ENCODE results near the gene HINFP. TPM values are rescaled to one million over a fixed set of nuclear protein-coding genes. Genes with fewer than 3 reads are reported as not detected.
A peak's percentile ranks its signal among the peaks of the same experiment; 100 is the strongest.

HINFP gene
- total and polyA plus RNA-seq, 9 of the 15 experiments (the other 6 are each of a cell fraction or from before 2014, with no cell fraction given) = 13.8 to 34.1 (median 22.5) TPM

- TF ChIP-seq REST (IDR thresholded peaks at IDR 0.05; ENCODE audit: borderline replicate concordance) (no peak), REST (CRISPR knock-in tag; IDR thresholded peaks at IDR 0.05; ENCODE audit: low read depth) (no peak), SIRT6 (IDR thresholded peaks at IDR 0.05; ENCODE audit: low read depth, low read length) (no peak), ZNF668 (CRISPR knock-in tag; IDR thresholded peaks at IDR 0.05) (no peak), CBX1 (IDR thresholded peaks at IDR 0.05; ENCODE audit: low read depth) (no peak), CBX3 (IDR thresholded peaks at IDR 0.05; ENCODE audit: borderline replicate concordance in 1 of 2, low read length in 2 of 2) (no peak), RB1 (IDR thresholded peaks at IDR 0.05; ENCODE audit: low read depth) (no peak), ZNF24 (IDR thresholded peaks at IDR 0.05) (no peak), RBFOX2 (IDR thresholded peaks at IDR 0.05; ENCODE audit: low read depth, low read length) (peak; percentile 85), SMAD3 (CRISPR knock-in tag; conservative IDR thresholded peaks at IDR 0.05) (no peak), ZKSCAN3 (CRISPR knock-in tag; IDR thresholded peaks at IDR 0.05) (no peak), CBFB (CRISPR knock-in tag; IDR thresholded peaks at IDR 0.05) (no peak), TEAD2 (tag; IDR thresholded peaks at IDR 0.05) (no peak), LEF1 (IDR thresholded peaks at IDR 0.05) (no peak), ETV5 (CRISPR knock-in tag; IDR thresholded peaks at IDR 0.05; ENCODE audit: low read depth) (no peak), PCBP1 (IDR thresholded peaks at IDR 0.05; ENCODE audit: low read depth, low read length, poor library complexity, severe bottlenecking) (no peak), CREM (IDR thresholded peaks at IDR 0.05; ENCODE audit: low read depth) (peak; percentile 30; the same call in 1 of the 2 replicates), GTF2F1 (IDR thresholded peaks at IDR 0.05; ENCODE audit: low read depth, low read length) (no peak), PHF8 (IDR thresholded peaks at IDR 0.05; ENCODE audit: borderline replicate concordance, low read length) (peak; percentile 60; the same call in 1 of the 2 replicates), ZC3H11A (IDR thresholded peaks at IDR 0.05; ENCODE audit: low read depth, low read length) (no peak), PYGO2 (tag; IDR thresholded peaks at IDR 0.05) (no peak), LARP7 (IDR thresholded peaks at IDR 0.05) (no peak), LCOR (CRISPR knock-in tag; IDR thresholded peaks at IDR 0.05) (no peak), ZNF766 (CRISPR knock-in tag; conservative IDR thresholded peaks at IDR 0.05) (0 out of 2 replicates have a peak, but pooled peaks have one; percentile 0)
Observed at GRCh38 chr11:119100994-119101758, 20.2 kb upstream of the HINFP start (continued).
